ENCODE data around the gene FBXO34. TPM values are rescaled to one million over a fixed set of nuclear protein-coding genes. Genes with fewer than 3 reads are reported as not detected.

The FBXO34 gene
- total RNA-seq, 1 donor, result 24.6 TPM

DNA sequence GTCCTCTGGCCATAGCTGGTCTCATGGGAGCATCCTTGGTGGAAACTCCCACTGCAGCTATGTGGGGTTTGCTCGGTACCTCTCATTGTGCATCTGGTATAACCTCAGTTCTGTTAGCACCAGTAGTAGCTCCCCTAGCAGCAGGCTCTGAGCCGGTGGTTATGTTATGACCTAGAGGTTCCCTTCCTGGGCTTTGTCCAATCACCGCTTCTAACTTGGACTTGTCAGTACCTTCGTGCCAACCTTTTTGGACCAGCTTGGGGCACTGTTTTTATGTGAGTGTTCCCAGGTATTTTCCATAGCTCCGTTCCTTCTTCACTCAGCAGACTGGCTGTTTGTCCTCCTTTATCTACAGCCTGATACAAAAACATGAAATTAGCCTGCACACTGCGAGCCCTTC is 84.7 kb downstream of the FBXO34 start:
- Histone ChIP-seq H3K4me2 (ENCODE audit: insufficient read depth, low read length) (no peak overlapping the region), H3K36me3 (ENCODE audit: insufficient read depth, low read length) (peaks cover 25% of the 10 kb centered on the region), H2AFZ (ENCODE audit: low read length) (no peak overlapping the region), H3K4me3 (ENCODE audit: insufficient read depth, low read length) (no peak overlapping the region), H3K27me3 (ENCODE audit: insufficient read depth, low read length) (no peaks in the 10 kb centered on the region), H3K27ac (ENCODE audit: low read depth, low read length) (no peak overlapping the region), H4K20me1 (ENCODE audit: insufficient read depth, low read length) (peaks cover 7% of the 10 kb centered on the region), H3K4me1 (ENCODE audit: insufficient read depth, low read length) (no peaks in the 10 kb centered on the region), H3K79me2 (ENCODE audit: insufficient read depth, low read length) (peaks cover 3% of the 10 kb centered on the region), H3K9me3 (ENCODE audit: low read depth, low read length) (no peaks in the 10 kb centered on the region)
- TF ChIP-seq, protein P1, sequence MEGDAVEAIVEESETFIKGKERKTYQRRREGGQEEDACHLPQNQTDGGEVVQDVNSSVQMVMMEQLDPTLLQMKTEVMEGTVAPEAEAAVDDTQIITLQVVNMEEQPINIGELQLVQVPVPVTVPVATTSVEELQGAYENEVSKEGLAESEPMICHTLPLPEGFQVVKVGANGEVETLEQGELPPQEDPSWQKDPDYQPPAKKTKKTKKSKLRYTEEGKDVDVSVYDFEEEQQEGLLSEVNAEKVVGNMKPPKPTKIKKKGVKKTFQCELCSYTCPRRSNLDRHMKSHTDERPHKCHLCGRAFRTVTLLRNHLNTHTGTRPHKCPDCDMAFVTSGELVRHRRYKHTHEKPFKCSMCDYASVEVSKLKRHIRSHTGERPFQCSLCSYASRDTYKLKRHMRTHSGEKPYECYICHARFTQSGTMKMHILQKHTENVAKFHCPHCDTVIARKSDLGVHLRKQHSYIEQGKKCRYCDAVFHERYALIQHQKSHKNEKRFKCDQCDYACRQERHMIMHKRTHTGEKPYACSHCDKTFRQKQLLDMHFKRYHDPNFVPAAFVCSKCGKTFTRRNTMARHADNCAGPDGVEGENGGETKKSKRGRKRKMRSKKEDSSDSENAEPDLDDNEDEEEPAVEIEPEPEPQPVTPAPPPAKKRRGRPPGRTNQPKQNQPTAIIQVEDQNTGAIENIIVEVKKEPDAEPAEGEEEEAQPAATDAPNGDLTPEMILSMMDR (IDR thresholded peaks at IDR 0.05; ENCODE audit: extremely low read depth, low read depth, low read length), result no peak
- DNase-seq (ENCODE audit: insufficient read length, low spot score, missing footprints), result no peak

DNA sequence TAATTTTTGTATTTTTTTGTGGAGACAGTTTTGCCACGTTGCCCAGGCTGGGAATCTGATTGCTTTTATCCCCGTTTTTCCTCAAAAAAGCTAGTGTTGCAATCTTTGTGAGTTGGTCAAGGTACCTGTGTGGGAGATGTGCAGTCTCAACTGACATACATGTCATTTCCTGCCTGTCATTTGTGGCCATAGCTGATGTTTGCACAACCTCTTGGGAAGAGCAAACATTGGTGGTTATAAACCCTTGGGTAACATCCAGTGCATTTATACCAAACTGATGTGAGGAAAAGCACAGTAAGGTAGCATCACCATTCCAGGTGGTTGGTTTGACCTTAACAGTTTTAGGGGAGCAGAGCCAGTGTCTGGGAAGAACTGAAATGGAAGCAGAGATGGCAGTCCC is 85.7 kb downstream of the FBXO34 start:
- no peaks in the 10 kb centered on the region for H3K9me3 ChIP-seq (ENCODE audit: low read depth, low read length)
- H3K4me1 ChIP-seq (ENCODE audit: insufficient read depth, low read length), result no peaks in the 10 kb centered on the region
- no peak overlapping the region for H3K27ac ChIP-seq (ENCODE audit: low read depth, low read length)
- no peak overlapping the region for H3K4me2 ChIP-seq (ENCODE audit: insufficient read depth, low read length)
- DNase-seq (ENCODE audit: insufficient read length, low spot score, missing footprints), result no peak
- peaks cover 5% of the 10 kb centered on the region for H4K20me1 ChIP-seq (ENCODE audit: insufficient read depth, low read length)
- no peaks in the 10 kb centered on the region for H3K27me3 ChIP-seq (ENCODE audit: insufficient read depth, low read length)
- H3K36me3 ChIP-seq (ENCODE audit: insufficient read depth, low read length), result peaks cover 15% of the 10 kb centered on the region
- no peak overlapping the region for H2AFZ ChIP-seq (ENCODE audit: low read length)
- H3K79me2 ChIP-seq (ENCODE audit: insufficient read depth, low read length), result peaks cover 3% of the 10 kb centered on the region
- no peak overlapping the region for H3K4me3 ChIP-seq (ENCODE audit: insufficient read depth, low read length)
- TF ChIP-seq, protein P1 (IDR thresholded peaks at IDR 0.05; ENCODE audit: extremely low read depth, low read depth, low read length), result no peak

DNA sequence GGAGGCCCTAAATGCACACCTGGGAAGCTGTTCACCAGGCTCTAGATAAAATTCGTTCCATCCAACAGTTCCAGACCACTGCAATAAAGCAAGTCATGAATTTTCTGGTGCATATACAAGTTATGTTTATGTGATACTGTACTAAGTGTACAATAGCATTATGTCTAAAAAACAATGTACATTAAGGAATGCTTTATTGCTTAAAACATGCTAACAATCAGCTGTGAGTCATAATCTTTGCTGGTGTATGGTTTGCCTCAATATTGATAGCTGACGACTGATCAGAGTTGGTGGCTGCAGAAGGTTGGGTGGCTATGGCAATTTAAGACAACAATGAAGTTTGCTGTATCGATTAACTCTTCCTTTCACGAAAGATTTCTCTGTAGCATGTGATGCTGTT is 88.1 kb downstream of the FBXO34 start:
- no peaks in the 10 kb centered on the region for H3K4me1 ChIP-seq (ENCODE audit: insufficient read depth, low read length)
- H3K79me2 ChIP-seq (ENCODE audit: insufficient read depth, low read length), result no peaks in the 10 kb centered on the region
- H3K9me3 ChIP-seq (ENCODE audit: low read depth, low read length), result no peaks in the 10 kb centered on the region
- H3K4me3 ChIP-seq (ENCODE audit: insufficient read depth, low read length), result no peak overlapping the region
- peaks cover 5% of the 10 kb centered on the region for H4K20me1 ChIP-seq (ENCODE audit: insufficient read depth, low read length)
- H3K27me3 ChIP-seq (ENCODE audit: insufficient read depth, low read length), result no peaks in the 10 kb centered on the region
- no peak overlapping the region for H3K4me2 ChIP-seq (ENCODE audit: insufficient read depth, low read length)
- H3K27ac ChIP-seq (ENCODE audit: low read depth, low read length), result no peak overlapping the region
- TF ChIP-seq, protein P1 (IDR thresholded peaks at IDR 0.05; ENCODE audit: extremely low read depth, low read depth, low read length), result no peak
- peaks cover 7% of the 10 kb centered on the region for H3K36me3 ChIP-seq (ENCODE audit: insufficient read depth, low read length)
- no peak overlapping the region for H2AFZ ChIP-seq (ENCODE audit: low read length)
- no peak for DNase-seq (ENCODE audit: insufficient read length, low spot score, missing footprints)

DNA sequence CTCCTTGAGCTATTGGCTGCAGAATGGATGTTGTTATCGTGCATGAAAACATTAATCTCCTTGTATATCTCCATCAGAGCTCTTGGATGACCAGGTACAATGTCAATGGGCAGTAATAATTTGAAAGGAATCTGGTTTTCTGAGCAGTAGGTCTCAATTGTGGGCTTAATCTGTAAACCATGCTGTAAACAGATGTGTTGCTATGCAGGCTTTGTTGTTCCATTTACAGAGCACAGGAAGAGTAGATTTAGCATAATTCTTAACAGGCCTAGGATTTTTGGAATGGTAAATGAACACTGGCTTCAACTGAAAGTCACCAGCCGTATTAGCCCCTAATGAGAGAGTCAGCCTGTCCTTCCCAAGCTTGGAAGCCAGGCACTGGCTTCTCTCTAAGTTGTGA is 90.0 kb downstream of the FBXO34 start:
- Histone ChIP-seq H3K9me3 (ENCODE audit: low read depth, low read length) (no peaks in the 10 kb centered on the region), H3K4me2 (ENCODE audit: insufficient read depth, low read length) (no peak overlapping the region), H3K79me2 (ENCODE audit: insufficient read depth, low read length) (no peaks in the 10 kb centered on the region), H3K27ac (ENCODE audit: low read depth, low read length) (no peak overlapping the region), H3K36me3 (ENCODE audit: insufficient read depth, low read length) (peaks cover 4% of the 10 kb centered on the region), H3K4me3 (ENCODE audit: insufficient read depth, low read length) (no peak overlapping the region), H4K20me1 (ENCODE audit: insufficient read depth, low read length) (peaks cover 5% of the 10 kb centered on the region), H3K4me1 (ENCODE audit: insufficient read depth, low read length) (peaks cover 7% of the 10 kb centered on the region), H3K27me3 (ENCODE audit: insufficient read depth, low read length) (no peaks in the 10 kb centered on the region), H2AFZ (ENCODE audit: low read length) (no peak overlapping the region)
- no peak for DNase-seq (ENCODE audit: insufficient read length, low spot score, missing footprints)
- TF ChIP-seq, protein P1 (IDR thresholded peaks at IDR 0.05; ENCODE audit: extremely low read depth, low read depth, low read length), result no peak
